ENCODE results near the gene NDUFB10.
A peak's percentile ranks its signal among the peaks of the same experiment; 100 is the strongest.

NDUFB10 gene

DNA sequence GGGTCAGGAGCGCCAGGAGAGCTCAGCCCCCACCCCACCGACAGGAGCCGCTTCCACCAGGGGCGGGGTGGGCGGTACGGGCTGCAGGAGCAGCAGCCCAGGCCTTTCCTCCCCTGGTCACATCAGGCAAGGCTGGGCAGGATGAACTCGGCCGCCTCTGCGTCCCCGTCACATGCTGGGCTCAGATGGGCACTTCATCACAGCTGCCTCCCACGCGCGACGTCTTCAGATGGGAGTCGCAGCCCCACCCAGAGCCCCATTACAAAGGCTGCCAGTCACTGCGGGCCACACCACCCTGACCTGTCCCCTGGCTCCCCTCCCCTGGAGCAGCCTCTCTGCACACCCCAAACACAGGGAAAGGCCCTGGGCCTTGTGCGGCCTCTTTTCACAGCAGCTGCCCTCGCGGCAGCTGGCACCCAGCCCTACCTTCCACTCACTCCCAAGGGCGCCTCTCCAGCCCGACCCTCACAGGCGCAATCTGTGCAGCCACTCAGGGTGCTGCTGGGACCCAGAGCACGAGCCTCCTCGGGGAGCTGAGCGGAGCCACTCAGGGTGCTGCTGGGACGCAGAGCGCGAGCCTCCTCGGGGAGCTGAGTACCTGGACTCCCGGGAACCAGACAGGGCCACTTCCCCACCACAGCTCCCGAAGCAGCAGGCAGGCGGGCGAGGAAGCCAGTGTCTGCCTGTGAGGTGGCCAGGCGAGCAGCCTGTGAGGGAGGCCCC is 45.6 kb downstream of the NDUFB10 start:
- DNase-seq = no peak

DNA sequence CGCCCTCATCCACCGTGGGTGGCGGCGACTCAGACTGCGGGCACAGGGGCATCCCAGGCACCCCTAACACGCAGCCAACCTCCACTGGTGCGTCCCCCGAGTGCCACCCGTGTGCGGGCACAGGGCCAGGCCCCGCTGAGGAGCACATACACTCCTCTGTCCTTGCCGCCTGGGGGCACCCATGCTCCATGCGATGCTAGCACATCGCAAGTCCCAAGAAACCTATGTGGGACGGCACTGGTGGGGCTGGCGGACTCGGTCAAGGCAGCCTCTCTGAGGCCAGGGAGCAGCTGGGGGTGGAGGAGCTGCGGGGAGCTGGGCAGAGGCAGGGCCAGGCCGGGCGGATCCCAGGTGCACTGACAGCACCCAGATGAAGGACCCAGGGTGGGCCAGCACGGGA is 46.3 kb downstream of the NDUFB10 start:
- DNase-seq = no peak

DNA sequence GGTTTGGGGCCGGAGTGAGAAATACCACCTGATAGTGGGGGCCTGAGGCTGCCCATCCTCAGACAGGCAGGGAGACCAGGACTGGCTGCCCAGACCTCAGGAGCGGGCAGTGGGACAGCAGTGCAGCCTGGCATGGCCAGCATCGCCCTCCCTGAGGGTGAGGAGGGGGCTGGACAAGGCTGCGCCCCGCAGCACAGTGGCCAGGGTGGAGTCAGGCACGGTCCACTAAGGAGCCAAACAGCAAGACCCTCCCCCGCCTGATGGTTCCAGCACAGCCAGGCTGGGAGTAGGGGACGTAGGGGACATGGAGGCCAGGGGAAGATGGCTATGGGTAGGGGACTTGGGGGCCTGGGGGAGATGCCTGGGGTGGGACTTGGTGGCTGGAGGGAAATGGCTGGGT is 47.0 kb downstream of the NDUFB10 start:
- no peak for DNase-seq

DNA sequence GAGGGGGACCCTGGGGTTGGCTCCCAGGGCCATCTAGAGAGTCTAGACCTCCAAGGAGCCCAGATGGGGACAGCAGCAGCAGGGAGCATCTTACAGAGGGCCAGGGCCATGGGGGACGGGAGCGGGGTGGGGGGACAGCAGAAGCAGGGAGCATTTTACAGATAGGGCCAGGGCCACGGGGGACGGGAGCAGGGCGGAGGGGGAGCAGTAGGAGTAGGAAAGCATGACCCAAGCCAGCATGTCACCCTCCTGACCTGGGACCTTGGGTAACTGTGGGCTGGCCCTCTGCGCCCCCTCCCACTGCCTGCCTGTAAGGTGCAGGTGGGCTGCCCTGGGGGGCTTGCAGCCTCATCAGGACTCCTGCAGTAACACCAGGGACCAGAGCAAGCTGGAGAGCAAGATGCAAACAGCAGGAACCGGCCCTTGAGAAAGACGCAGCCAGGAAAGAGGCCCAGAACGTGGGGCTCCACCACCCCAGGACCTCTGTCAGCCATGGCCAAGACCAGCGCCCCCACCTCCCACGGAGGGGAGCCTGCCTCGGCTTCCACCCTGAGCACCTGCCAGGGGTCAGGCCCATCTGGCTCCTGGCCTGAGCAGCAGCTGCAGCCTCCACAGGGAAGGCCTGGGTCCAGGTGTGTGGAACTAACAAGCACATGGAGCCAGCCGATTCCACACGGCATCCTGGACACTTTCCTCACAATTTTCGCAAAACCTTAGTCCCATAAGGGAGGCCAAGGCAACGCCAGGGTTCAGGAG is 47.9 kb downstream of the NDUFB10 start:
- DNase-seq = no peak

DNA sequence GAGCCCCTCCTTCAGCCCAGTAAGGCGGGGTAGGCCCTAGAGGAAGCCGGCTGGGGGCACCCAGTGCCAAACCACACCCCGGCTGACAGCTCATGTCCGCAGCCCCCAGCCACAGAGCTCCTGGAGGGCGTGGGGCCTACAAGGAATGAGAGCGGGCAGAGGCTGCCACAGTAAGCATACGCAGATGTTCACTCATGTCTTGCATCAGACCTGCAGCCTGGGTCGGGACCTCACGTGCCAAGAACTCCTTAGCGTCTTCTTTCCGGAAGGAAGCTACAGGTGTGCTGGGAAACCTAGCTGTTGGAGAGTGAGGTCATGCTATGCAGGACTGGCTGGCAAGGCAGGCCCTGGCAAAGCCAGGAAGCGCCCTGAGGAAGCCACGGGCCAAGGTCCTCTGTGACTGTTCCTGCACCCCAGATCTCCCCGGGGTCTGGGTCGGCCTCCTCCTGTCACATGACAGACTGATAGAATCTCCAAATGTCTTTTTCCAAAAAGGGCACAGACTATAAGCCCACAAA is 48.7 kb downstream of the NDUFB10 start:
- no peak for DNase-seq

DNA sequence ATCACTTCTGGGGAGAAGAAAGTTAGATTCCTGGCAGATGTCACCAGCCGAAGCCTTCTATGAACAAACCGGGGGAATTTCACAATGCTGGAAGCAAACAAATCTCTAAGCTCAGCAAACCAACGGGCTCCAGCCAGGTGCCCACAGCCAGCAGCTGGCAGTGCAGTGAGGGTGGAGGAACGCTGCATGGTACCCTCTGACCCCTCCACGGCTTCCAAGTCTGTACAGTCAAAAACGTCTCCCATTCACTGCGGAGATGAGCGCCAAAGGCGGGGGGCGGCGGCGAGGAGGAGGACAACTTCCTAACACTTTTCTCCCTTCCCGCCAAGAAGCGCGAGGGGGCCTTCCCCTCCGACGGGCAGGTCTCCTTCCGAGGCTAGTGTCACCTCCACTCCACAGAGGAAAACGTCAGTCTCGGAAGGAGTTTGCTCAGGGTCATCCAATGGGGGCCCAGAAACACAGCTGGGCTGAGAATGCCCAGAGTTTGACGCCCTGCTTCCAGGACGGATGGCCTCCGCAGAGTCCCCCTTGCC is 49.4 kb downstream of the NDUFB10 start:
- DNase-seq = peak; percentile 49 to 59

DNA sequence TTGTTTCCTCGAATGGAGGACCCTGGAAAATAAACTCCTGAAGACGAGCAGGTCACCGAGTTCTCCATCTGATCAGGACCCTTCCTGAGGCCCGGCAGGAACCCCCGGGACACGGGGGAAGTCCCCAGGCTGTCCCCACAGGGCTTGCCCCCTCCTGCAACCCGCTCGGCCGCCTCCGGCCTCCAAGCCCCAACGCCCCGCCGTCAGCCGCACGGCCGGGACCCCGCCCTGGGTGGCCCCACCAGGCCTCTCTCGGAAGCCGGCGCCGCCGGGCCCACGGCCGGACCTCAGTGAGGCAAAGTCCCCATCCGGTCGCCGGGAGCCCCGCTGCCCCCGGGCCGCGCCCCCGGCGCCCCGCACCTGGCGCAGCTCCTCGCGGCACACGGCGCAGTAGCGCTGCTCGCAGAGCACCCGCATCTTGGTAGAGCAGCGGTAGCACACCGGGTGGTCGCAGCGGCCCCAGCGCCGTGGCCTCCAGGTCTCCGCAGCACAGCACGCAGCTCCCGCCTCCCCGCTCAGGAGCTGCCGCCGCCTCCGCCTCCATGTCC is 49.9 kb downstream of the NDUFB10 start:
- DNase-seq = no peak

DNA sequence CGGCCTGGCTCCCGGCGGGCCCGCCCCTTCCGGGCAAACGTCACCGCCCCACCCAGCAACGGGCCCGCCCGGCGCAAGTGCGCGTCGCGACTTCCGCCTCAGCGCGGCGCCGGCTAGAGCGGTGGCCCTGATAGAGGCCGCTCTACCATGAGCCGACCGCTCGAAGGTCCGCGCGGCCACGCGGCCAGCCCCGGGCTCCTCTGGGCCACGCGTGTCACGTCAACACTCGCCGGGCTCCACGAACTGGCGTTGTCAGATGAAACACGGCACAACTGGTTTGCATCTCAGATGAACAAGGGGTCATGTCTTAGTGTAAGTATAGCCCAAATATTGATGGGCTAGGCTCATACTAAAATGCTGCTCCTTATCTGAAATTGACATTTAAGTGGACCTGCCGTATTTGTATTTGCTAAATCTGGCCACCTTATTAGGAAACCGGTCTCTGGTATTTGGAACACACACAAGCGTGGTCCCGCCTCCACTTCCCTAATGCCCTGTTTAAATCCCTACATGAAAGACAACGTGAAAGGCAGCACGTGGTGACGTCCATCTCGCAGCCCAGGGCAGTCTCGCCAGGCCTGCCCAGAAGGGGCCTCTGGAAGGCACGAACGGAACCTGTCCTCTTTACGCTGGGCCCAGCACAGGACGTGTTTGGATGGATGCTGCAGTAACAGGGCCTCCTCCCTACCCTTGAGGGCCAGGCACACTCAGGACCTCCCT is 50.6 kb downstream of the NDUFB10 start, which contains the start of gene ZNF598:
Gene ZNF598 (minus strand): TSS at position 31 of the 720 bp plus-strand sequence.
- peak; percentile 76 to 79 for DNase-seq
